SJSA1 (cell line): ENCODE data around the gene PHACTR1. TPM values are rescaled to one million over a fixed set of nuclear protein-coding genes. Genes with fewer than 3 reads are reported as not detected.

Source experiments
- DNase-seq, 2 experiments: peaks; one replicate each; pipeline ENCODE4 v3.0.0-alpha.2; 2015 to 2020; ENCODE audit warnings: low spot score in 2 of 2, low read depth in 1 of 2
- H3K27ac ChIP-seq: fragments of 250-450 bp; sonication (Bioruptor Pico); 2 replicates; pipeline ENCODE4 v1.5.1; 2020; ENCODE audit warnings: mild to moderate bottlenecking, moderate library complexity
- H3K27me3 ChIP-seq: fragments of 250-450 bp; sonication (Bioruptor Pico); replicated peaks from 2 replicates; pipeline ENCODE4 v1.5.1; 2020; ENCODE audit warnings: mild to moderate bottlenecking, moderate library complexity
- H3K36me3 ChIP-seq: fragments of 250-450 bp; sonication (Bioruptor Pico); 2 replicates; pipeline ENCODE4 v1.5.1; 2020; ENCODE audit warnings: mild to moderate bottlenecking
- H3K4me1 ChIP-seq: fragments of 250-450 bp; sonication (Bioruptor Pico); replicated peaks from 2 replicates; pipeline ENCODE4 v1.6.1; 2021; ENCODE audit warnings: mild to moderate bottlenecking
- H3K4me3 ChIP-seq: fragments of 250-450 bp; sonication (Bioruptor Pico); 2 replicates; pipeline ENCODE4 v1.5.1; 2020; ENCODE audit warnings: mild to moderate bottlenecking
- H3K9me3 ChIP-seq: fragments of 250-450 bp; sonication (Bioruptor Pico); replicated peaks from 2 replicates; pipeline ENCODE4 v1.5.1; 2020; ENCODE audit warnings: mild to moderate bottlenecking
- total RNA-seq: library from RNA; depleted of rRNA; stranded (reverse); fragments of >200 nt; shearing (Covaris generic); gene quantifications from 2 replicates; pipeline ENCODE4 v1.2.3, GENCODE V29; 2014

PHACTR1 gene
- total RNA-seq, 1 experiment from 2014 or later: 0.37 TPM

- Histone ChIP-seq H3K36me3 (no peaks in the 10 kb centered on the region), H3K4me3 (no peak overlapping the region), H3K27me3 (no peaks in the 10 kb centered on the region), H3K27ac (no peak overlapping the region), H3K9me3 (no peaks in the 10 kb centered on the region), H3K4me1 (no peaks in the 10 kb centered on the region)
- DNase-seq: no peak
Measured at GRCh38 chr6:13072686-13073347, 356.2 kb downstream of the PHACTR1 start.

- Histone ChIP-seq H3K27ac (no peak overlapping the region), H3K4me3 (no peak overlapping the region), H3K36me3 (no peaks in the 10 kb centered on the region), H3K27me3 (no peaks in the 10 kb centered on the region), H3K9me3 (no peaks in the 10 kb centered on the region), H3K4me1 (no peaks in the 10 kb centered on the region)
- DNase-seq: no peak
Measured at GRCh38 chr6:13074415-13075140, 358.0 kb downstream of the PHACTR1 start.

DNA sequence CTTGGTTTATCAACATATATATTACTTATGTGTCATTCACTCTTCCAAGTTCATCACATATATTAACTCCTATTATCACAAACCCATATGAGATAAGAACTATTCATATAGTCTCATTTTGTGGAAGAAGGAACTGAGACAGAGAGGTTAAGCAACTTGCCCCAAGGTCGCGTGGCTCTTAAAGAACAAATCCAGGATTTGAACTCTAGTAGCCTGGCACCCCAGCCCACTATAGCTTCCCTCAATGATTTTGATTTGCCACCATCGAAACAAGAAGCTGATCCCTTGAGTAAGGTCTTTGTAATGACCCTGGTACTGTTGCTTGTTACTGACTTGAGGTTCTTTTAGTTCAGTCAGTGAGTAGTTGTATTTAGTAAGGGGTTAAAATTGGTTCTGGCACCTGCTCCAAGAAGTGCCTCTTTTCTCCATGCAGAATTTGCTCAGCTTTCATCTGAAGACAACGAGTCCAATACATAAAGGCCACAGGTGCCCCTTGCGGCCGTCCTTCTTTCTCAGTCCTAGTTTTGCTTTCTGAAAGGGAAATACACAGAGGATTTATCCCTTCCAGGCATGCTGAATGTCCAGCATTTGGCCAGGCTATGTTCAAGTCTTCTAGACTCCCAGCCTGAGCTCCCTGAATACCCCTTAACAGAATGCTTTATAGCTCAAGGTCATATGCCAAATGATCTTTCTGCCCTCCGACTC lies 358.7 kb downstream of the PHACTR1 start:
- H3K4me3 ChIP-seq: no peak overlapping the region
- H3K4me1 ChIP-seq: no peaks in the 10 kb centered on the region
- no peaks in the 10 kb centered on the region for H3K36me3 ChIP-seq
- no peak overlapping the region for H3K27ac ChIP-seq
- no peaks in the 10 kb centered on the region for H3K27me3 ChIP-seq
- DNase-seq: no peak
- no peaks in the 10 kb centered on the region for H3K9me3 ChIP-seq

DNA sequence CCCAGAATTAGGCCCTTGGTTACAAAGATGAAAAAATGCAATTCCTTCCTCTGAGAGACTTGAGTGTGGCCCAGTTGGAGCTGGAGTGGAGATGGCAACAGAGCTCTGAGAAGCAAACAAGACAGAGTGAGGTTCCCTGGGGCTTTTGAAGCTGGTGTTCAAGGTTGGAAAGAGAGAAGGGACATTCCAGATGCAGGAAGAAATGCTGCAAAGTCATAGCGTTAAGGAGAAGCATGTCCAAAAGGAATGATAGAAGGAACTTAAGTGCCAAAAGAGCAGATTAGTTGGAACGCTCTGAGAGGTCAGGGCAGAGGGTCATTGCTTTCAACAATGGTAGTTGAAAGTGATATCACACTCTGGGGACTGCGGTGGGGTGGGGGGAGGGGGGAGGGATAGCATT lies 360.0 kb downstream of the PHACTR1 start:
- no peaks in the 10 kb centered on the region for H3K4me1 ChIP-seq
- H3K4me3 ChIP-seq: no peak overlapping the region
- no peak for DNase-seq
- H3K36me3 ChIP-seq: no peaks in the 10 kb centered on the region
- no peaks in the 10 kb centered on the region for H3K27me3 ChIP-seq
- H3K9me3 ChIP-seq: no peaks in the 10 kb centered on the region
- H3K27ac ChIP-seq: no peak overlapping the region

GRCh38 chr6:13077117-13077516 lies 360.6 kb downstream of the PHACTR1 start:
- Histone ChIP-seq H3K36me3 (no peaks in the 10 kb centered on the region), H3K9me3 (no peaks in the 10 kb centered on the region), H3K27me3 (no peaks in the 10 kb centered on the region), H3K27ac (no peak overlapping the region), H3K4me3 (no peak overlapping the region), H3K4me1 (no peaks in the 10 kb centered on the region)
- DNase-seq: no peak

- Histone ChIP-seq H3K4me1 (no peaks in the 10 kb centered on the region), H3K27ac (no peak overlapping the region), H3K36me3 (no peaks in the 10 kb centered on the region), H3K27me3 (no peaks in the 10 kb centered on the region), H3K4me3 (no peak overlapping the region), H3K9me3 (no peaks in the 10 kb centered on the region)
- DNase-seq: no peak
Measured at GRCh38 chr6:13079096-13079723, 362.6 kb downstream of the PHACTR1 start.

GRCh38 chr6:13080462-13081188 lies 364.1 kb downstream of the PHACTR1 start:
- DNase-seq: no peak
- H3K9me3 ChIP-seq: no peaks in the 10 kb centered on the region
- no peaks in the 10 kb centered on the region for H3K27me3 ChIP-seq
- no peak overlapping the region for H3K4me3 ChIP-seq
- no peaks in the 10 kb centered on the region for H3K36me3 ChIP-seq
- no peak overlapping the region for H3K27ac ChIP-seq
- no peaks in the 10 kb centered on the region for H3K4me1 ChIP-seq

- Histone ChIP-seq H3K27me3 (no peaks in the 10 kb centered on the region), H3K4me3 (no peak overlapping the region), H3K27ac (no peak overlapping the region), H3K9me3 (no peaks in the 10 kb centered on the region), H3K36me3 (no peaks in the 10 kb centered on the region), H3K4me1 (no peaks in the 10 kb centered on the region)
- DNase-seq: no peak
Measured at GRCh38 chr6:13081189-13081563, 364.6 kb downstream of the PHACTR1 start.

GRCh38 chr6:13089296-13089994 lies 372.9 kb downstream of the PHACTR1 start:
- Histone ChIP-seq H3K4me3 (no peak overlapping the region), H3K27me3 (no peaks in the 10 kb centered on the region), H3K36me3 (no peaks in the 10 kb centered on the region), H3K9me3 (no peaks in the 10 kb centered on the region), H3K4me1 (no peaks in the 10 kb centered on the region), H3K27ac (no peak overlapping the region)
- no peak for DNase-seq

DNA sequence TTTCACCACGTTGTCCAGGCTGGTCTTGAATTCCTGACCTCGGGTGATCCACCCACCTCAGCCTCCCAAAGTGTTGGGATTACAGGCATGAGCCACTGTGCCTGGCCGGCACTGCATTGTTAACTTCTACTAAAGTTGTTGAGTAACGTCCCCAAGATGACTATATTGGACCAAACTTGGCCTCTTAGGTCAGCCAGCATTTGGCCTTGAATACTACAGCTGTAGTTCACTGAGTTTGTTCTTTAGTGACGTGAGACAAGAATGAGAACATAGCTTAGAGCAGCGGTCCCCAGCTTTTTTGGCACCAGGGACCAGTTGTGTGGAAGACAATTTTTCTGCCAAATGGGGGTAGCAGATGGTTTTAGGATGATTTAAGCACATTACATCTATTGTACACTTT lies 374.6 kb downstream of the PHACTR1 start:
- Histone ChIP-seq H3K27ac (no peak overlapping the region), H3K36me3 (no peaks in the 10 kb centered on the region), H3K4me1 (no peaks in the 10 kb centered on the region), H3K9me3 (no peaks in the 10 kb centered on the region), H3K4me3 (no peak overlapping the region), H3K27me3 (no peaks in the 10 kb centered on the region)
- DNase-seq: no peak

GRCh38 chr6:13094781-13095425 lies 378.3 kb downstream of the PHACTR1 start:
- H3K36me3 ChIP-seq: no peaks in the 10 kb centered on the region
- H3K9me3 ChIP-seq: no peaks in the 10 kb centered on the region
- no peaks in the 10 kb centered on the region for H3K4me1 ChIP-seq
- no peaks in the 10 kb centered on the region for H3K27me3 ChIP-seq
- no peak overlapping the region for H3K4me3 ChIP-seq
- no peak for DNase-seq
- H3K27ac ChIP-seq: no peak overlapping the region

DNA sequence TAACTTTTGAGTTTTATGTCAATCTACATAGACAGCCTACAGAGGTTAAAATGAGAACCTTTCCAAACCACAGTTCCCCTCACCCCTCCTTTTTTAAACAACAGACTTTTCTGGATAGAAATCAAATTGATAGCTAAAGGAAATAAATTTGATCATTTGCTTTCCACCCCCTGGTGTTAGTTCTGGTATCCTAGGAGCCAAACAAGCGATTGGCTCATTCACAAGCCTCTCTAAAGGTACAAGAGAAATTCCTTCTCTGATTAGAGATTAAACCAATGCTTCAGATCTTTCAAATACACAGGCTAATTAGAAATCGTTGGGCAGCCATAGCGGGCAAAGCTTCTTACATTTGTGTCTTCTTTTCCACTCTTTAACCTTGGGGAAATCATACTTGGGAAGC lies 379.5 kb downstream of the PHACTR1 start:
- no peak for DNase-seq
- Histone ChIP-seq H3K27ac (no peak overlapping the region), H3K27me3 (no peaks in the 10 kb centered on the region), H3K9me3 (no peaks in the 10 kb centered on the region), H3K4me1 (no peaks in the 10 kb centered on the region), H3K4me3 (no peak overlapping the region), H3K36me3 (no peaks in the 10 kb centered on the region)

GRCh38 chr6:13097454-13097853 lies 380.9 kb downstream of the PHACTR1 start:
- Histone ChIP-seq H3K27me3 (no peaks in the 10 kb centered on the region), H3K4me3 (no peak overlapping the region), H3K4me1 (no peaks in the 10 kb centered on the region), H3K36me3 (no peaks in the 10 kb centered on the region), H3K27ac (no peak overlapping the region), H3K9me3 (no peaks in the 10 kb centered on the region)
- no peak for DNase-seq
